ENCODE measurements around the gene TMEM183A. TPM values are rescaled to one million over a fixed set of nuclear protein-coding genes. Genes with fewer than 3 reads are reported as not detected.

Gene TMEM183A
- total RNA-seq, 1 experiment from 2014 or later: 108 TPM

GRCh38 chr1:203028784-203029553 is 21.8 kb downstream of the TMEM183A start:
- DNase-seq (ENCODE audit: low spot score): no peak

DNA sequence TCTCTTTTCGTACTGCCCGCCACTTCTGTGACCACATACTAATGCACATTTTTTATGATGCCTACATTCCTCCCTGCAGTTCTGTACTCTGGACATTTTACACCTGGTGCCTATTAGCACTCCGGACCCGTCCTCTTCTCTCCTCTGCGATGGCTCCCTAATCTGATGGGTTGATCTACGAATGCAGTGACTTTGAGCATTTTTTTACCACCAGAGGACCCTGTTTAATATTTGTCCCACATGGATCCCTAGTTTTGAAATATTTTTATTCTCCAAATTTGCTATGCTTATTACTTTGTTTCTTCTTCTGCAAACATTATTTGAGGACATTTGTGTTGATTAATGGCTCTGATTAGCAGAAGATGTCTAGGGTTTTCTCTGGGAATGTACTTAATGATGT is 24.3 kb downstream of the TMEM183A start:
- DNase-seq (ENCODE audit: low spot score): no peak

GRCh38 chr1:203033287-203033686 is 26.1 kb downstream of the TMEM183A start:
- DNase-seq (ENCODE audit: low spot score): no peak

DNA sequence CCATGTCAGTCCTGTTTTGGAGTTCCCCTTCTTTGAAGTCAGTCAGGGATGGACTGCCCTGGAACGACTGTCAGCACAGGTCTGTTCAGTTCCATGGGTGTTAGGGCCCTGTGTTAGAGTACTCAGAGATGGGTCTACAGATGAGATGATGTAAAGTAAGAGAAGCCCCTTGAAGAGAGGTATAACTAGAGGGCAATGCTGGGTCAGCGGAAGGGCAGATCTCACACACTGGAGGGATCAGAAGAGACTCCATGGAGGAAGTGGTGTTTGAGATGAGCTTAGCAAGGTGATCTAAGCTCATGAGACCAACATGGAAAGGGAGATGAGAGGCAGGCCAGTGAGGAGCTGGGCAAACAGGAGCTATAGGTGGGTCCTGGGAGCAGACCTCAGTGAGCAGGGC is 26.7 kb downstream of the TMEM183A start:
- DNase-seq (ENCODE audit: low spot score): no peak

- no peak for DNase-seq (ENCODE audit: low spot score)
Observed at GRCh38 chr1:203034422-203035110, 27.4 kb downstream of the TMEM183A start.

DNA sequence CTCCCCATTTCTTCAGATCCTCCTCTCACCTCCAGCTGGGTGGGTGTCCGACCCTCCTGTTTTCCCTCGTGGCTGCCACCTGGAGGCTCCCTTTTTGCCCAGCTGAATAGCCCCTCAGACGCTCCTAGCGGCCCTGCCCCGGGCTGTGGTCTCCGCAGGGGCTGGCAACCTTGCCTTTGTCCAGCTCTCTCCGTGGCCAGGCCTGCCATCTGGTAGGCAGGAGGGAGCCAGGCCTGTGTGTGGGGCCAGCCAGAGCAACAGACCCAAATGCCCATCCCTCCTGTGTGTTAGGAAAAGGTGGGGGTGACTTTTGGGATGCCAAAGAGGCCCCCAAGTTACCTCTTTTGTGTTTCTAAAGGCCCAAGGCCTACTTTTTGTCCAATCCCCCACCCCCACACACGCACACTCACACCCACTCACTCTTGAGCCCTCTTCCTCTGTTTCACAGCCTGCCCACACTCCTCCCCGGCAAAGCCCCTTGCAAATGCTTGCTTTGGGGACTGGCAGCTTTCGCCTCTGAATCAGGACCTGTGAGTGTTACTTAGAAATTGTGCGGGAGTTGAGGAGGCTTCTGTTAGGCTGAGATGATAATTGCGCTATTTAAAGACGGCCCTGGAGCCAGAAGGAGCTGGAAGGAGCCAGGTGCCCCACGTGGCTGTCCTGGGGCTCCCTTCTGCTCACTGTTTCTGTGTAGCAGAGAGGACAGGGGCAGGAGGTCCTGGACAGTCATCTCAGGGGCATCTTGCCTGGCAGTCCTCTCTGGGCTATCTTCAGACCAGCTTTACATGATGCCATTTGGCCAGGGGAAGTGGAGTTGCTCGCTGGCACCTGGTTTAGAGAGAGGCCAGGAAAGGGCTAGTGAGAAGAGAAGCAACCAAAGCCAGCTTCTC is 28.2 kb downstream of the TMEM183A start:
- DNase-seq (ENCODE audit: low spot score): no peak

DNA sequence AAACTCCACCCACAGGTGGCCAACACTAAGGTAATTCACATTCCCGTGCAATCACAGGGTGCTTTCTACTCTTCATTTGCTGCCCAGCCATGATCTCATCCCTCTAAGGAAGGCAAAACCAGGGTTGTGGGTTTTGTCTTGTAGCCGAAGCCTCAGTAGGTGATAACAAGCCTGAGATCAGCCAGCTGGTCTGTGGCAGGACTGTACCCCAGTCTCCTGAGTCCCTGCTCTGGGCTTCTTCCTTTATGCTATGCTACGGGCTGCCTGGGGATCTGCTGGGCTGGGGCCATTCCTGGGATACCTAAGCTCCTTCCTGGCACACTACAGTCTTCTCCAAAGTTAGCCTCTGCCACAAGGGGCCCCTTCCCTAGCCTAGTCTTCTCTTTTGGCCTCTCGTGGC is 29.0 kb downstream of the TMEM183A start:
- DNase-seq (ENCODE audit: low spot score): no peak

- DNase-seq (ENCODE audit: low spot score): no peak
Observed at GRCh38 chr1:203036537-203036936, 29.4 kb downstream of the TMEM183A start.

GRCh38 chr1:203037509-203038190 is 30.5 kb downstream of the TMEM183A start:
- no peak for DNase-seq (ENCODE audit: low spot score)

- peak; percentile 100 for DNase-seq (ENCODE audit: low spot score)
Observed at GRCh38 chr1:203038217-203038741, 31.1 kb downstream of the TMEM183A start.

- DNase-seq (ENCODE audit: low spot score): peak; percentile 88
Observed at GRCh38 chr1:203038891-203039608, 31.9 kb downstream of the TMEM183A start.

GRCh38 chr1:203039609-203040512 is 32.7 kb downstream of the TMEM183A start:
- no peak for DNase-seq (ENCODE audit: low spot score)

DNA sequence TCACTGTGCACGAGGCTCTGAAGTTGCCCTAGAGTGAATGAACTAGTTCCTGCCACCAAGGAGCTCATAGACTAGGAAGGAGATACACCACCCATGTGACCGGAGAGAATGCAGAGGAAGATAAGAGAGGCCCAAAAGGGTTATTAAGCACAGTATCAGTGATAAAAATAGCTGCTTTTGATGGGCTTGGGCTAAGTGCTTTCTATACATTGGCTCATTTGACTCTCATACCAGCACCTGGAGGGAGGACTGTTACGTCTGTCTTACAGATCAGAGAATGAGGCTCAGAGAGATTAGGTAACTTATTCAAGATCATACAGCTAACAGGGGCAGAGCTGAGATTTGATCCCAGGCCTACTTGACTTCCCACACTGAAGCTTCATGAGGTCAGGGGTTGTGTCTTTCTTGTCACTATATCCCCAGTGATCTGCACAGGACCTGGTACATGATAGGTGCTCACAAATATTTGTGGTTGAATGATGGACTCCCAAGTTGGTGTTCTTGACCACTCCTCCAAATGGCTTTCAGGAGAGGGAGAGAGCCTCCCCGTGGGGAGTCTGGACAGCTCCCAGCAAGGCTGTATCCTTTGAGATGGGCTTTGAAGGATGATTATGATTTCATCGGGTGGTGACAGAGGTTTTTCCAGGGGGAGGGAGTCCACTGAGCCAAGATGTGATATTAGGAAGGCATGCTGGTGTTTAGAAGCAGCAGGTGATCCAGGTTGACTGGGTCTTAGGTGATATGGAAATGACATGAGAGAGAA is 33.5 kb downstream of the TMEM183A start:
- DNase-seq (ENCODE audit: low spot score): peak; percentile 47

GRCh38 chr1:203041351-203041932 is 34.3 kb downstream of the TMEM183A start:
- peak; percentile 40 for DNase-seq (ENCODE audit: low spot score)

- no peak for DNase-seq (ENCODE audit: low spot score)
Observed at GRCh38 chr1:203043830-203044545, 36.8 kb downstream of the TMEM183A start.

- no peak for DNase-seq (ENCODE audit: low spot score)
Observed at GRCh38 chr1:203044546-203045250, 37.5 kb downstream of the TMEM183A start.

DNA sequence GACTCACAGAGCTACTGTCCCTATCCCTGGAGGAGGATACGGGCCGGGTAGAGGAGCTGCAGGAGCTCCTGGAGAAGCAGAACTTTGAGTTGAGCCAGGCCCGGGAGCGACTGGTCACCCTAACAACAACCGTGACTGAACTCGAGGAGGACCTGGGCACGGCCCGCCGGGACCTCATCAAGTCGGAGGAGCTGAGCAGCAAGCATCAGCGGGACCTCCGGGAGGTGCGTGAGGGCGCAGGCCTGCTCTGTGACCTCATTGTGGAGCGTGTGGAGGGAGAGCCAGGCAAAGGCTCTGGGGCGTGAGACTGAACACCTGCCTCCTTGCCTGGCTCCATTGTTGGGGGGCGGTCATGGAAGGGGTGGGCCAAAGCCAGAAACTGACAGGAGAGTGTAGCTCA is 38.2 kb downstream of the TMEM183A start:
- no peak for DNase-seq (ENCODE audit: low spot score)
